Epithelial cell of proximal tubule (primary cell): ENCODE measurements around the gene AP1AR. TPM values are rescaled to one million over a fixed set of nuclear protein-coding genes. Genes with fewer than 3 reads are reported as not detected.
A peak's percentile ranks its signal among the peaks of the same experiment; 100 is the strongest.

Experiments
- DNase-seq: peaks from one replicate; pipeline ENCODE4 v3.0.0-alpha.2; 2011; ENCODE audit warnings: low read depth
- H3K4me3 ChIP-seq: 2 replicates; pipeline ENCODE4 v1.5.1; 2011; ENCODE audit warnings: low read depth, mild to moderate bottlenecking, low read length
- CTCF ChIP-seq: conservative IDR thresholded peaks from 2 replicates; pipeline ENCODE4 v1.5.1; 2012; ENCODE audit warnings: low read depth, mild to moderate bottlenecking, low read length
- total RNA-seq: library from RNA; depleted of rRNA; stranded (reverse); fragments of >200 nt; gene quantifications from 2 replicates; pipeline ENCODE4 v1.2.3, GENCODE V29; 2015

Gene AP1AR
- total RNA-seq, 1 donor from 2014 or later: 19.1 TPM

DNA sequence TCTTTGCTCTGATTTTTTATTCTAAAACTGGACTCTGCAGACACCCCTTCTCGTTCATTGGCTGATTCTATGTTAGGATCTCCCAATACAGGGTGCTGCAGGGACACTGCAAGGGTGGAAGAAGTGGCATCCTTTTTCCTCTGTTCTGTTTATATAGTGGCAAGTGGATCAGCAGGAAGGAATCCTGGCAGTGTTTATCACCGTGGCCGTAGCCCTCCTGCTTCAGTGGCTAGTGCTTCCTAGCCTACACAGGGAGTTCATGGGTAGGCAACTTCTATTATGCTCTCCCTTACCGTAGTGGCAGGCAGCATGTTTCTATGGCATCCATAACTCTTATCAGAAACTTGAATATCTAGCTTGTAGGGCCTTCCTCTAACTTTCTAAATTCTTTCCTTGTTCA, 6.4 kb upstream of the AP1AR start:
- no peak for TF ChIP-seq CTCF
- DNase-seq: no peak

GRCh38 chr4:112230879-112231778, 458 bp upstream of the AP1AR start:
- TF ChIP-seq CTCF: no peak
- peak overlapping the region; percentile 96 for H3K4me3 ChIP-seq
- peak; percentile 87 for DNase-seq

More for the DNA sequence above, 6.4 kb upstream of the AP1AR start:
- no peak overlapping the region for H3K4me3 ChIP-seq

- H3K4me3 ChIP-seq: no peak overlapping the region
- DNase-seq: peak; percentile 46
- TF ChIP-seq CTCF: peak; percentile 91
Observed at GRCh38 chr4:112234952-112235609, 3.5 kb downstream of the AP1AR start.

- no peak overlapping the region for H3K4me3 ChIP-seq
- no peak for DNase-seq
- no peak for TF ChIP-seq CTCF
Observed at GRCh38 chr4:112236040-112236439, 4.5 kb downstream of the AP1AR start.

DNA sequence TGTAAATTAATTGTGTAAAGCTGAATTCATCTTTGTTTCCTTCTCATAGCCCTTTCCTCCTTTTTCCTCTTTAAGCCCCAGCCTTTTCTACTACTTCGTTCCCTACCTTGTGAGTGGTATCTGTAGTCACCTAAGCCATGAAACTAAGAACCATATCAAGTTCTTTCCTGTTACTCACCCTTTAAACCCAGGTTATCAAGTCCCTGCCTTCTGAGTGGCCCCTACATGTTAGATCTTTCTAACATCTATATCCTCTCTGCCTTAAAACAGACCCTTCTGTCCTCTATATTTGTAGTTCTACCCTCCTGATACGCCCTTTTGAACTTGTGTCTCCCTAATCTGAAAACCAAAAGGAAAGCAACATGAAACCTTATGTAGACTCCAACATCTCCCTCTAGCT, 7.2 kb downstream of the AP1AR start:
- no peak for TF ChIP-seq CTCF
- DNase-seq: no peak

DNA sequence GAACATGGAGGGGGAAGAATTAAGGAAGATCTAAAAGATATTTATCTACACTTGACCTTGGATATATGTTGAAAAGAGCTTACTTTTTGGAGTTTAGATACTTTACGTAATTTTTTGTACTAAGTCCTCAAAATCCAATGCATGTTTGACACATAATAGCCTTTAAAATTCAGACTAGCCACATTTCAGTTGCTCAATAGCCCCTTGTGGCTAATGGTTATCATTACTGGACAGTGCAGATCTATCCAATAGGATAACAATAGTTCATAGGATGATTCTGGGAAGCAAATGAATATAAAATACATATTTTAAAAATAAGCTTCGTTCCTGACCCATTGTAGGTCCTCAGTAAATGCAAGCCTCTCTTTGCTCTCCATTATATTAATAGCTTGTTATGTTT, 13.8 kb downstream of the AP1AR start:
- DNase-seq: no peak
- peak; percentile 36 for TF ChIP-seq CTCF
- H3K4me3 ChIP-seq: no peak overlapping the region

More for the DNA sequence above, 7.2 kb downstream of the AP1AR start:
- no peak overlapping the region for H3K4me3 ChIP-seq

DNA sequence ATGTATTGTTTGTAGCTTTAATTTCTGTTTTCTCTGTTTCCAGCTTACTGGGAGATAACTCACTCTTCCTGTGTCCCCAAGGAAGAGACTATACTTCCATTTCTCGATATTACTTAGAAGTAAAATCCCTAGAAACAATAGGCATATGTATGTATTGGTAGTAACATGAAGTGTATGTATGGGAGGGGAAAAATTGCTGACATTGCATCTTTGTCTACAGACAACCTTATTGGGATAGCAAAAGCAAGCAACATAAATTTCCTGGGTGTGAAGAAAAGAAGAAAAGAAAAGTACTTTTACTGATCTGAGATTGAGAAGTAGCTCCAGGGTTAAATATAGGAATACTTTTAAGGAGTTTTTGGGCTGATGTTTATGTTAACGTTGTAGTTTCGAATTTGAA, 15.4 kb downstream of the AP1AR start:
- no peak overlapping the region for H3K4me3 ChIP-seq
- no peak for DNase-seq
- TF ChIP-seq CTCF: no peak
